ENCODE measurements around the gene MMRN2.

GRCh38 chr10:86955501-86956194 lies 1.8 kb downstream of the MMRN2 start:
- TF ChIP-seq SRF (IDR thresholded peaks at IDR 0.05; ENCODE audit: low read depth, low read length) (no peak), CTCF (IDR thresholded peaks at IDR 0.05; ENCODE audit: control extremely low read depth in 1 of 3, insufficient read depth in 1 of 3, low read depth in 1 of 3, low read length in 3 of 3) (no peak), TCF12 (IDR thresholded peaks at IDR 0.05; ENCODE audit: low read depth, low read length) (no peak), POLR2A (IDR thresholded peaks at IDR 0.05; ENCODE audit: control extremely low read depth in 1 of 2, low read depth in 2 of 2, low read length in 2 of 2) (no peak), RAD21 (IDR thresholded peaks at IDR 0.05 in 1 of 2, conservative IDR thresholded peaks at IDR 0.05 in 1 of 2; ENCODE audit: low read depth in 2 of 2, low read length in 2 of 2) (no peak), EZH2 (IDR thresholded peaks at IDR 0.05; ENCODE audit: low read depth, low read length, severe bottlenecking) (no peak), YY1 (IDR thresholded peaks at IDR 0.05; ENCODE audit: low read depth, low read length) (no peak), SP1 (IDR thresholded peaks at IDR 0.05; ENCODE audit: low read depth, low read length) (no peak), ATF2 (IDR thresholded peaks at IDR 0.05; ENCODE audit: low read length) (no peak), TBP (IDR thresholded peaks at IDR 0.05; ENCODE audit: low read depth, low read length) (no peak), MAX (IDR thresholded peaks at IDR 0.05) (no peak)
